ENCODE measurements around the gene TRRAP.

TRRAP gene

DNA sequence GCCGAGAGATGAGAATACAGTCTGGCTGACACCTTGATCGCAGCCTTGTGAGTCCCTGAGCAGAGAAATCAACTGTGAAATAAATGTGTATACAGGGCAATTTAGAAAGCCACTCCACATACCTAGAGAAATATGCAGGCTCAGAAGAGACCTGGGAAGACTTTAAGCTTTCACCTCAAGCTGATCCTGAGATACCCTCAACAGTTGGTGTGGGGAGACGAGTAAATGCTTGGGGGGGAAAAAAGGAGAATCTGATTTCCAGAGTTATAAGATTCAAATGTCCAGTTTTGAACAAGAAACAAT is 142.0 kb downstream of the TRRAP start (continued):
- TF ChIP-seq ZBTB8A (tag by site-specific recombination; IDR thresholded peaks at IDR 0.05) (no peak), ZNF433 (tag by site-specific recombination; IDR thresholded peaks at IDR 0.05; ENCODE audit: low read depth) (no peak), BCL11A (tag by site-specific recombination; IDR thresholded peaks at IDR 0.05; ENCODE audit: low read depth) (no peak)
- TF ChIP-seq, protein P1, sequence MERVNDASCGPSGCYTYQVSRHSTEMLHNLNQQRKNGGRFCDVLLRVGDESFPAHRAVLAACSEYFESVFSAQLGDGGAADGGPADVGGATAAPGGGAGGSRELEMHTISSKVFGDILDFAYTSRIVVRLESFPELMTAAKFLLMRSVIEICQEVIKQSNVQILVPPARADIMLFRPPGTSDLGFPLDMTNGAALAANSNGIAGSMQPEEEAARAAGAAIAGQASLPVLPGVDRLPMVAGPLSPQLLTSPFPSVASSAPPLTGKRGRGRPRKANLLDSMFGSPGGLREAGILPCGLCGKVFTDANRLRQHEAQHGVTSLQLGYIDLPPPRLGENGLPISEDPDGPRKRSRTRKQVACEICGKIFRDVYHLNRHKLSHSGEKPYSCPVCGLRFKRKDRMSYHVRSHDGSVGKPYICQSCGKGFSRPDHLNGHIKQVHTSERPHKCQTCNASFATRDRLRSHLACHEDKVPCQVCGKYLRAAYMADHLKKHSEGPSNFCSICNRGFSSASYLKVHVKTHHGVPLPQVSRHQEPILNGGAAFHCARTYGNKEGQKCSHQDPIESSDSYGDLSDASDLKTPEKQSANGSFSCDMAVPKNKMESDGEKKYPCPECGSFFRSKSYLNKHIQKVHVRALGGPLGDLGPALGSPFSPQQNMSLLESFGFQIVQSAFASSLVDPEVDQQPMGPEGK (tag by site-specific recombination; IDR thresholded peaks at IDR 0.05) = no peak

- Histone ChIP-seq H3K4me3 (ENCODE audit: low read depth, low read length) (no peak overlapping the region), H3K27ac (ENCODE audit: extremely low read depth, low read depth, low read length) (no peak overlapping the region), H3K36me3 (ENCODE audit: control insufficient read depth in 2 of 2, insufficient read depth in 1 of 2, low read length in 2 of 2) (peaks cover 13% of the 10 kb centered on the region in 2 experiments), H3K9me3 (ENCODE audit: control insufficient read depth, insufficient read depth, low read depth, low read length) (no peaks in the 10 kb centered on the region), H3K4me1 (ENCODE audit: control insufficient read depth, insufficient read depth, low read length) (peaks cover 2% of the 10 kb centered on the region; the same call in 1 of the 2 replicates)
- ChIA-PET CTCF (interaction anchor here (1.0 to 1.4 kb wide), 2 partner anchors 18 to 248 kb away, joined by 3 read pairs; no protein-coding TSS in a partner anchor), POLR2A (no interaction called here)
- TF ChIP-seq, protein P2, sequence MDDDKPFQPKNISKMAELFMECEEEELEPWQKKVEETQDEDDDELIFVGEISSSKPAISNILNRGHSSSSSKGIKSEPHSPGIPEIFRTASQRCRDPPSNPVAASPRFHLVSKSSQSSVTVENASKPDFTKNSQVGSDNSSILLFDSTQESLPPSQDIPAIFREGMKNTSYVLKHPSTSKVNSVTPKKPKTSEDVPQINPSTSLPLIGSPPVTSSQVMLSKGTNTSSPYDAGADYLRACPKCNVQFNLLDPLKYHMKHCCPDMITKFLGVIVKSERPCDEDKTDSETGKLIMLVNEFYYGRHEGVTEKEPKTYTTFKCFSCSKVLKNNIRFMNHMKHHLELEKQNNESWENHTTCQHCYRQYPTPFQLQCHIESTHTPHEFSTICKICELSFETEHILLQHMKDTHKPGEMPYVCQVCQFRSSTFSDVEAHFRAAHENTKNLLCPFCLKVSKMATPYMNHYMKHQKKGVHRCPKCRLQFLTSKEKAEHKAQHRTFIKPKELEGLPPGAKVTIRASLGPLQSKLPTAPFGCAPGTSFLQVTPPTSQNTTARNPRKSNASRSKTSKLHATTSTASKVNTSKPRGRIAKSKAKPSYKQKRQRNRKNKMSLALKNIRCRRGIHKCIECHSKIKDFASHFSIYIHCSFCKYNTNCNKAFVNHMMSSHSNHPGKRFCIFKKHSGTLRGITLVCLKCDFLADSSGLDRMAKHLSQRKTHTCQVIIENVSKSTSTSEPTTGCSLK (tag by site-specific recombination; IDR thresholded peaks at IDR 0.05) = no peak
- TF ChIP-seq ZIC2 (tag by site-specific recombination; IDR thresholded peaks at IDR 0.05) (no peak), ZNF423 (tag by site-specific recombination; IDR thresholded peaks at IDR 0.05) (no peak), ZBTB7A (tag by site-specific recombination; IDR thresholded peaks at IDR 0.05; ENCODE audit: low read depth) (no peak), ZNF776 (tag by site-specific recombination; IDR thresholded peaks at IDR 0.05; ENCODE audit: borderline replicate concordance) (no peak), ZNF132 (tag by site-specific recombination; IDR thresholded peaks at IDR 0.05; ENCODE audit: borderline replicate concordance) (no peak), ZNF341 (tag by site-specific recombination; IDR thresholded peaks at IDR 0.05; ENCODE audit: low read depth) (no peak), ZFP37 (tag by site-specific recombination; IDR thresholded peaks at IDR 0.05) (no peak), ZNF169 (tag by site-specific recombination; IDR thresholded peaks at IDR 0.05) (no peak), ZBTB20 (tag by site-specific recombination; IDR thresholded peaks at IDR 0.05) (no peak)
- TF ChIP-seq, protein P3, sequence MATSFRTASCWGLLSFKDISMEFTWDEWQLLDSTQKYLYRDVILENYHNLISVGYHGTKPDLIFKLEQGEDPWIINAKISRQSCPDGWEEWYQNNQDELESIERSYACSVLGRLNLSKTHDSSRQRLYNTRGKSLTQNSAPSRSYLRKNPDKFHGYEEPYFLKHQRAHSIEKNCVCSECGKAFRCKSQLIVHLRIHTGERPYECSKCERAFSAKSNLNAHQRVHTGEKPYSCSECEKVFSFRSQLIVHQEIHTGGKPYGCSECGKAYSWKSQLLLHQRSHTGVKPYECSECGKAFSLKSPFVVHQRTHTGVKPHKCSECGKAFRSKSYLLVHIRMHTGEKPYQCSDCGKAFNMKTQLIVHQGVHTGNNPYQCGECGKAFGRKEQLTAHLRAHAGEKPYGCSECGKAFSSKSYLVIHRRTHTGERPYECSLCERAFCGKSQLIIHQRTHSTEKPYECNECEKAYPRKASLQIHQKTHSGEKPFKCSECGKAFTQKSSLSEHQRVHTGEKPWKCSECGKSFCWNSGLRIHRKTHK (tag by site-specific recombination; IDR thresholded peaks at IDR 0.05) = no peak
- TF ChIP-seq, protein P4, sequence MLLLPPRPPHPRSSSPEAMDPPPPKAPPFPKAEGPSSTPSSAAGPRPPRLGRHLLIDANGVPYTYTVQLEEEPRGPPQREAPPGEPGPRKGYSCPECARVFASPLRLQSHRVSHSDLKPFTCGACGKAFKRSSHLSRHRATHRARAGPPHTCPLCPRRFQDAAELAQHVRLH (tag by site-specific recombination; IDR thresholded peaks at IDR 0.05) = no peak
- TF ChIP-seq, protein P5, sequence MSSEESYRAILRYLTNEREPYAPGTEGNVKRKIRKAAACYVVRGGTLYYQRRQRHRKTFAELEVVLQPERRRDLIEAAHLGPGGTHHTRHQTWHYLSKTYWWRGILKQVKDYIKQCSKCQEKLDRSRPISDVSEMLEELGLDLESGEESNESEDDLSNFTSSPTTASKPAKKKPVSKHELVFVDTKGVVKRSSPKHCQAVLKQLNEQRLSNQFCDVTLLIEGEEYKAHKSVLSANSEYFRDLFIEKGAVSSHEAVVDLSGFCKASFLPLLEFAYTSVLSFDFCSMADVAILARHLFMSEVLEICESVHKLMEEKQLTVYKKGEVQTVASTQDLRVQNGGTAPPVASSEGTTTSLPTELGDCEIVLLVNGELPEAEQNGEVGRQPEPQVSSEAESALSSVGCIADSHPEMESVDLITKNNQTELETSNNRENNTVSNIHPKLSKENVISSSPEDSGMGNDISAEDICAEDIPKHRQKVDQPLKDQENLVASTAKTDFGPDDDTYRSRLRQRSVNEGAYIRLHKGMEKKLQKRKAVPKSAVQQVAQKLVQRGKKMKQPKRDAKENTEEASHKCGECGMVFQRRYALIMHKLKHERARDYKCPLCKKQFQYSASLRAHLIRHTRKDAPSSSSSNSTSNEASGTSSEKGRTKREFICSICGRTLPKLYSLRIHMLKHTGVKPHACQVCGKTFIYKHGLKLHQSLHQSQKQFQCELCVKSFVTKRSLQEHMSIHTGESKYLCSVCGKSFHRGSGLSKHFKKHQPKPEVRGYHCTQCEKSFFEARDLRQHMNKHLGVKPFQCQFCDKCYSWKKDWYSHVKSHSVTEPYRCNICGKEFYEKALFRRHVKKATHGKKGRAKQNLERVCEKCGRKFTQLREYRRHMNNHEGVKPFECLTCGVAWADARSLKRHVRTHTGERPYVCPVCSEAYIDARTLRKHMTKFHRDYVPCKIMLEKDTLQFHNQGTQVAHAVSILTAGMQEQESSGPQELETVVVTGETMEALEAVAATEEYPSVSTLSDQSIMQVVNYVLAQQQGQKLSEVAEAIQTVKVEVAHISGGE (tag by site-specific recombination; conservative IDR thresholded peaks at IDR 0.05; ENCODE audit: low read depth) = no peak
Measured at GRCh38 chr7:99021941-99022560, 143.7 kb downstream of the TRRAP start.

All from HEK293 (cell line).